Suprapubic skin (tissue), 4 donors: ENCODE results near the gene CHN2. TPM values are rescaled to one million over a fixed set of nuclear protein-coding genes. Genes with fewer than 3 reads are reported as not detected.
A peak's percentile ranks its signal among the peaks of the same experiment; 100 is the strongest.

ENCODE experiments used
- DNase-seq, 2 donors: peaks; one replicate each; pipeline ENCODE4 v3.0.0-alpha.2; 2019; ENCODE audit warnings: low spot score in 2 of 2
- H3K27ac ChIP-seq: fragments of 200-600 bp; sonication (generic); one replicate; pipeline ENCODE4 v1.5.1; 2019
- H3K27me3 ChIP-seq: fragments of 200-600 bp; sonication (generic); one replicate; pipeline ENCODE4 v1.5.1; 2019
- H3K36me3 ChIP-seq: fragments of 200-600 bp; sonication (generic); one replicate; pipeline ENCODE4 v1.5.1; 2019
- H3K4me1 ChIP-seq: fragments of 200-600 bp; sonication (generic); one replicate; pipeline ENCODE4 v1.5.1; 2019
- H3K4me3 ChIP-seq: fragments of 200-600 bp; sonication (generic); one replicate; pipeline ENCODE4 v1.5.1; 2019; ENCODE audit warnings: mild to moderate bottlenecking
- H3K9me3 ChIP-seq: fragments of 200-600 bp; sonication (generic); one replicate; pipeline ENCODE4 v1.5.1; 2019
- CTCF ChIP-seq, 2 donors: fragments of 200-600 bp in 1 of 2; fragments of 450-650 bp in 1 of 2; sonication (generic) in 1 of 2; IDR thresholded peaks; one replicate each; pipeline ENCODE4 v1.5.1; 2016 to 2019; ENCODE audit warnings: antibody characterized with exemption in 2 of 2, mild to moderate bottlenecking in 1 of 2, moderate library complexity in 1 of 2
- EP300 ChIP-seq: sonication (generic); formaldehyde crosslinking; IDR thresholded peaks from one replicate; pipeline ENCODE4 v1.6.1; 2017; ENCODE audit warnings: antibody characterized with exemption
- POLR2A ChIP-seq, 2 donors: fragments of 450-650 bp; IDR thresholded peaks; one replicate each; pipeline ENCODE4 v1.6.1; 2017; ENCODE audit warnings: antibody characterized with exemption in 2 of 2, mild to moderate bottlenecking in 2 of 2, moderate library complexity in 2 of 2
- POLR2AphosphoS5 ChIP-seq, 3 donors: sonication (generic); formaldehyde crosslinking; IDR thresholded peaks; one replicate each; pipeline ENCODE4 v1.6.1; 2017; ENCODE audit warnings: antibody characterized with exemption in 3 of 3
- WGBS: methylation state at CpG from one replicate; pipeline ENCODE4 v1.1.5; 2018; 5-methylcytosine and 5-hydroxymethylcytosine counted together
- total RNA-seq, 4 donors: library from RNA; depleted of rRNA; stranded (reverse); fragments of >200 nt; gene quantifications; one replicate each; pipeline ENCODE4 v1.1.0, GENCODE V29; 2016

The CHN2 gene
- total RNA-seq, 4 donors from 2014 or later: 3.3 to 9.6 (median 6.2) TPM

GRCh38 chr7:29254591-29254990, 60.0 kb downstream of the CHN2 start:
- Histone ChIP-seq H3K4me3 (no peak overlapping the region), H3K36me3 (no peaks in the 10 kb centered on the region), H3K27ac (no peak overlapping the region), H3K4me1 (peaks cover 15% of the 10 kb centered on the region), H3K27me3 (no peaks in the 10 kb centered on the region), H3K9me3 (no peaks in the 10 kb centered on the region)
- DNase-seq: no peak
- WGBS: 89% methylated on average over 6 of the region's 6 CpGs
- no peak for TF ChIP-seq POLR2AphosphoS5 (IDR thresholded peaks at IDR 0.05)
- TF ChIP-seq CTCF (IDR thresholded peaks at IDR 0.05): no peak
- TF ChIP-seq EP300: no peak
- no peak for TF ChIP-seq POLR2A (IDR thresholded peaks at IDR 0.05)

- Histone ChIP-seq H3K4me1 (peaks cover 15% of the 10 kb centered on the region), H3K27me3 (no peaks in the 10 kb centered on the region), H3K9me3 (no peaks in the 10 kb centered on the region), H3K27ac (no peak overlapping the region), H3K4me3 (no peak overlapping the region), H3K36me3 (no peaks in the 10 kb centered on the region)
- DNase-seq: no peak
- 69% methylated on average over 6 of the region's 6 CpGs for WGBS
- no peak for TF ChIP-seq CTCF (IDR thresholded peaks at IDR 0.05)
- no peak for TF ChIP-seq EP300
- no peak for TF ChIP-seq POLR2A (IDR thresholded peaks at IDR 0.05)
- TF ChIP-seq POLR2AphosphoS5 (IDR thresholded peaks at IDR 0.05): no peak
Measured at GRCh38 chr7:29255199-29255878, 60.8 kb downstream of the CHN2 start.

- Histone ChIP-seq H3K27me3 (no peaks in the 10 kb centered on the region), H3K36me3 (no peaks in the 10 kb centered on the region), H3K9me3 (no peaks in the 10 kb centered on the region), H3K27ac (peak overlapping the region; percentile 38), H3K4me1 (peaks cover 15% of the 10 kb centered on the region), H3K4me3 (no peak overlapping the region)
- DNase-seq: no peak
- TF ChIP-seq CTCF (IDR thresholded peaks at IDR 0.05) (no peak), POLR2A (IDR thresholded peaks at IDR 0.05) (no peak), EP300 (no peak), POLR2AphosphoS5 (IDR thresholded peaks at IDR 0.05) (no peak)
- WGBS: 32% methylated on average over 5 of the region's 5 CpGs
Measured at GRCh38 chr7:29255906-29256692, 61.5 kb downstream of the CHN2 start.

- Histone ChIP-seq H3K27ac (peak overlapping the region; percentile 38), H3K9me3 (no peaks in the 10 kb centered on the region), H3K4me3 (no peak overlapping the region), H3K4me1 (peaks cover 15% of the 10 kb centered on the region), H3K36me3 (no peaks in the 10 kb centered on the region), H3K27me3 (no peaks in the 10 kb centered on the region)
- TF ChIP-seq CTCF (IDR thresholded peaks at IDR 0.05) (no peak), POLR2A (IDR thresholded peaks at IDR 0.05) (no peak), POLR2AphosphoS5 (IDR thresholded peaks at IDR 0.05) (no peak), EP300 (no peak)
- DNase-seq: no peak
- WGBS: 86% methylated on average over 5 of the region's 5 CpGs
Measured at GRCh38 chr7:29256693-29257002, 62.1 kb downstream of the CHN2 start.

- Histone ChIP-seq H3K27me3 (no peaks in the 10 kb centered on the region), H3K4me3 (no peak overlapping the region), H3K27ac (no peak overlapping the region), H3K9me3 (no peaks in the 10 kb centered on the region), H3K4me1 (peaks cover 15% of the 10 kb centered on the region), H3K36me3 (no peaks in the 10 kb centered on the region)
- 91% methylated on average over 3 of the region's 3 CpGs for WGBS
- TF ChIP-seq CTCF (IDR thresholded peaks at IDR 0.05): no peak
- DNase-seq: no peak
Measured at GRCh38 chr7:29258951-29259350, 64.4 kb downstream of the CHN2 start.
